ENCODE results near the gene APOBEC3C.

DNA sequence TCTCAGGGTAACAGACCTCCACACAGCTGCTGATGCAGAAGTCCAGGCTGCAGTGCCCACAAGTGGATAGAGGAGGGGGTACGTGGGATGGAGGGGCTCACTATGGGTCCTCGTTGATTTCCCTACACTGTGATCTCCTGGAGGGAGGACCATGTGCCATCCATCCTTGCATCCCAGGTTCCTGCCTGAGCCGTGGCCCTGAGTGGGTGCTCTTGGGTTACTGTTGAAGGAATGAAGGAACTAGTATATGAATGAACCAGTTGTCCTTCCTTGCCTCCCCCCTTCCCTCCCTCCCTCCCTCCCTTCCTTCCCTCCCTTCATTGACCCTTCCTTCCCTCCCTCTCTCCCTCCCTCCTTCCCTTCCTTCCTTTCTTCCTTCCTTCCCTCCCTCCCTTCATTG is 16.5 kb upstream of the APOBEC3C start:
- no peak for TF ChIP-seq USF1 (IDR thresholded peaks at IDR 0.05; ENCODE audit: borderline replicate concordance, low read depth)
- no peak for TF ChIP-seq MAX (IDR thresholded peaks at IDR 0.05; ENCODE audit: low read depth)
- no peak for TF ChIP-seq POLR2AphosphoS5 (IDR thresholded peaks at IDR 0.05; ENCODE audit: low read depth, low read length)
- no peak for TF ChIP-seq SMC3 (IDR thresholded peaks at IDR 0.05; ENCODE audit: low read depth, low read length)
- TF ChIP-seq, protein P1, sequence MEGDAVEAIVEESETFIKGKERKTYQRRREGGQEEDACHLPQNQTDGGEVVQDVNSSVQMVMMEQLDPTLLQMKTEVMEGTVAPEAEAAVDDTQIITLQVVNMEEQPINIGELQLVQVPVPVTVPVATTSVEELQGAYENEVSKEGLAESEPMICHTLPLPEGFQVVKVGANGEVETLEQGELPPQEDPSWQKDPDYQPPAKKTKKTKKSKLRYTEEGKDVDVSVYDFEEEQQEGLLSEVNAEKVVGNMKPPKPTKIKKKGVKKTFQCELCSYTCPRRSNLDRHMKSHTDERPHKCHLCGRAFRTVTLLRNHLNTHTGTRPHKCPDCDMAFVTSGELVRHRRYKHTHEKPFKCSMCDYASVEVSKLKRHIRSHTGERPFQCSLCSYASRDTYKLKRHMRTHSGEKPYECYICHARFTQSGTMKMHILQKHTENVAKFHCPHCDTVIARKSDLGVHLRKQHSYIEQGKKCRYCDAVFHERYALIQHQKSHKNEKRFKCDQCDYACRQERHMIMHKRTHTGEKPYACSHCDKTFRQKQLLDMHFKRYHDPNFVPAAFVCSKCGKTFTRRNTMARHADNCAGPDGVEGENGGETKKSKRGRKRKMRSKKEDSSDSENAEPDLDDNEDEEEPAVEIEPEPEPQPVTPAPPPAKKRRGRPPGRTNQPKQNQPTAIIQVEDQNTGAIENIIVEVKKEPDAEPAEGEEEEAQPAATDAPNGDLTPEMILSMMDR (IDR thresholded peaks at IDR 0.05) = no peak
- TF ChIP-seq REST (IDR thresholded peaks at IDR 0.05; ENCODE audit: low read depth, low read length) = no peak
- TF ChIP-seq ZBTB33 (IDR thresholded peaks at IDR 0.05; ENCODE audit: borderline replicate concordance, low read depth) = no peak
- TF ChIP-seq EZH2phosphoT487 (IDR thresholded peaks at IDR 0.05; ENCODE audit: borderline replicate concordance, low read depth) = no peak
- no peak for TF ChIP-seq SIN3A (IDR thresholded peaks at IDR 0.05; ENCODE audit: borderline replicate concordance, low read depth, low read length)
- no peak for TF ChIP-seq MEF2A (IDR thresholded peaks at IDR 0.05; ENCODE audit: borderline replicate concordance, low read depth)
- TF ChIP-seq RFX5 (IDR thresholded peaks at IDR 0.05; ENCODE audit: low read length) = no peak
